Lower leg skin (tissue), 3 donors: ENCODE measurements around the gene RHOV.

ENCODE experiments used
- POLR2A ChIP-seq, 2 donors: fragments of 450-650 bp; IDR thresholded peaks; one replicate each; pipeline ENCODE4 v1.6.1; 2016 to 2017; ENCODE audit warnings: antibody characterized with exemption in 2 of 2, mild to moderate bottlenecking in 1 of 2, moderate library complexity in 1 of 2
- TF ChIP-seq, protein P1 (sequence below), 3 donors: fragments of 450-650 bp; IDR thresholded peaks; one replicate each; pipeline ENCODE4 v1.5.1; 2016; ENCODE audit warnings: antibody characterized with exemption in 3 of 3, mild to moderate bottlenecking in 3 of 3, moderate library complexity in 2 of 3

DNA sequence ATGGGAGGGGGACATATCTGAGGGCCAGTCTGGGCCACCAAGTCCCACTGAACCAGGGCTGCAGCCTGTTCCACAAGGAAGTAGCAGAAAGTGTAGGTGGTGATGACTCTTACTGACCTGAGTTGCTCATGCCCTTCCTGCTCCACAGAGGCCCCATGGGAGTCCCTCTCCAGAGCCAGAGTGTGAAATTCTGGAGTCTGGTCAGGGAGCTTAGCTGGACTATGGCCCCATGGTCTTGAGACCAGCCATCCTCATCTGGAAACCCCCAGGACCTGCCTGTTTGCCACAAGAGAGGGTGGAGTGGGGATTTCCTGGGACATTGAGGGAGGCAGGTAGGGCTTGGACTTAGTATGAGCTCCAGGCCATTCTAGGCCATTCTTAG, 27.2 kb downstream of the RHOV start:
- TF ChIP-seq, protein P1, sequence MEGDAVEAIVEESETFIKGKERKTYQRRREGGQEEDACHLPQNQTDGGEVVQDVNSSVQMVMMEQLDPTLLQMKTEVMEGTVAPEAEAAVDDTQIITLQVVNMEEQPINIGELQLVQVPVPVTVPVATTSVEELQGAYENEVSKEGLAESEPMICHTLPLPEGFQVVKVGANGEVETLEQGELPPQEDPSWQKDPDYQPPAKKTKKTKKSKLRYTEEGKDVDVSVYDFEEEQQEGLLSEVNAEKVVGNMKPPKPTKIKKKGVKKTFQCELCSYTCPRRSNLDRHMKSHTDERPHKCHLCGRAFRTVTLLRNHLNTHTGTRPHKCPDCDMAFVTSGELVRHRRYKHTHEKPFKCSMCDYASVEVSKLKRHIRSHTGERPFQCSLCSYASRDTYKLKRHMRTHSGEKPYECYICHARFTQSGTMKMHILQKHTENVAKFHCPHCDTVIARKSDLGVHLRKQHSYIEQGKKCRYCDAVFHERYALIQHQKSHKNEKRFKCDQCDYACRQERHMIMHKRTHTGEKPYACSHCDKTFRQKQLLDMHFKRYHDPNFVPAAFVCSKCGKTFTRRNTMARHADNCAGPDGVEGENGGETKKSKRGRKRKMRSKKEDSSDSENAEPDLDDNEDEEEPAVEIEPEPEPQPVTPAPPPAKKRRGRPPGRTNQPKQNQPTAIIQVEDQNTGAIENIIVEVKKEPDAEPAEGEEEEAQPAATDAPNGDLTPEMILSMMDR (IDR thresholded peaks at IDR 0.05): no peak
- TF ChIP-seq POLR2A (IDR thresholded peaks at IDR 0.05): no peak
